ENCODE measurements around the gene BLCAP.

DNA sequence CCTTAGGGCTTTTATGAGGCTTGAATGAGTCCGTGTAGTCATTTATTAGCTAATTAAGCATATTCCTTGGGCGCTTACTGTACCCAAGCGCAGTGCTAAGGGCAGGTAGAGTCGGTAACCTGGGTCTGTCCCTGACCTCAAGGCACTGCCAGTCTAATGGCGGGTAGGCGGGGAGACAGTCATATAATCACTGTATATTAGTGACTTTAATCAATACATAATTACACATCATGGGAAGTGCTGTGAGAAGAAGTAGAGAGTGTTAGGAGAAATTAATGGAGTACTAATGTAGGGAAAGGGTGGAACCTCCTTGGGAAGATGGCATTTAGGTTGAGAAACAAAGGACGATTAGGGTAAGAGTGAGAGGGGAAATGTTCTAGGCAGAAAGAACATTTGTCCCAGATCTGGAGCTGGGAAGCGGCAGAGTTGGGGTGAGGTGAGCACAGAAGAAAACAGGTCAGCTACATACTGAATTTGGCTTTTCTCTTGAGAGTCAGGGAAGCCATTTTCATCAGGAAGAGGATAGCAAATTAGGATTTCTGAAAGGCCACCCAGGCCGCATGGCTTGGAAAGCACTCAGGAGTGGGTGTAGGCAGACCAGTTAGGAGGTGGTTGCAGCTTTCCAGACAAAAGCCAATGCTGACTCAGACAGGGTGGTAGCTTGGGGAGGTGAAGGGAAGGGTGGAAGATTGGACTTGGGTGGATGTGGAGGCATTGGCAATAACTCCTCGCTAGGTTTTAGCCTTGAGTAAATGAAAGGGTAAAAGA is 954 bp upstream of the BLCAP start:
- TF ChIP-seq POLR2A (IDR thresholded peaks at IDR 0.05): no peak
- TF ChIP-seq, protein P1, sequence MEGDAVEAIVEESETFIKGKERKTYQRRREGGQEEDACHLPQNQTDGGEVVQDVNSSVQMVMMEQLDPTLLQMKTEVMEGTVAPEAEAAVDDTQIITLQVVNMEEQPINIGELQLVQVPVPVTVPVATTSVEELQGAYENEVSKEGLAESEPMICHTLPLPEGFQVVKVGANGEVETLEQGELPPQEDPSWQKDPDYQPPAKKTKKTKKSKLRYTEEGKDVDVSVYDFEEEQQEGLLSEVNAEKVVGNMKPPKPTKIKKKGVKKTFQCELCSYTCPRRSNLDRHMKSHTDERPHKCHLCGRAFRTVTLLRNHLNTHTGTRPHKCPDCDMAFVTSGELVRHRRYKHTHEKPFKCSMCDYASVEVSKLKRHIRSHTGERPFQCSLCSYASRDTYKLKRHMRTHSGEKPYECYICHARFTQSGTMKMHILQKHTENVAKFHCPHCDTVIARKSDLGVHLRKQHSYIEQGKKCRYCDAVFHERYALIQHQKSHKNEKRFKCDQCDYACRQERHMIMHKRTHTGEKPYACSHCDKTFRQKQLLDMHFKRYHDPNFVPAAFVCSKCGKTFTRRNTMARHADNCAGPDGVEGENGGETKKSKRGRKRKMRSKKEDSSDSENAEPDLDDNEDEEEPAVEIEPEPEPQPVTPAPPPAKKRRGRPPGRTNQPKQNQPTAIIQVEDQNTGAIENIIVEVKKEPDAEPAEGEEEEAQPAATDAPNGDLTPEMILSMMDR (IDR thresholded peaks at IDR 0.05): no peak
- TF ChIP-seq POLR2AphosphoS5 (IDR thresholded peaks at IDR 0.05): no peak
